GM19455 (cell line): Measurements from ENCODE around the gene ICOSLG.
"Not testable (repeated sequence)": the region's sequence is repeated elsewhere in the genome, so short reads cannot be mapped to it uniquely, and the experiment has no call there.

Source experiments
- ATAC-seq: cut with Tn5 transposase; IDR thresholded peaks from one replicate; pipeline ENCODE4 v1.9.1; 2021; ENCODE audit not compliant: unreplicated experiment

The ICOSLG gene

DNA sequence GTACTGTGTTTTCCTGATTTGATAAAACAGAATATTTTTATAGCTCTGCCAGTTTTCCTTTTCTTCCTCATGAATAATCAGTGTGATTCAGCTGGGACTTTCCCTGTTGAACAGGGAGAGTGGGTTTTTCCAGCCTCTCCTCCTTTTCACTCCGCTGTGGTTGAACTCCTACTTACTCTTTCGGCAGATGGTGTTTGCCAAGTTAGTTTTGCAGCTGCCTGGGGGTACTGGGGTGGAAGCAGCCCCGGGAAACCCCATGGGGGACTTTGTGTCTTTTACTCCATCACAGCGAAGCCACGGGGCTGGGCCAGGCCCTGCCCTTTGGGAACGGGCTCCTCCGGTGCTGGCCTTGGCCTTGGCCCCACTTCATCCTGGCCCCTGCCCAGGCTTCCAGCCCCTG, 55.9 kb downstream of the ICOSLG start:
- not testable (repeated sequence) for ATAC-seq

DNA sequence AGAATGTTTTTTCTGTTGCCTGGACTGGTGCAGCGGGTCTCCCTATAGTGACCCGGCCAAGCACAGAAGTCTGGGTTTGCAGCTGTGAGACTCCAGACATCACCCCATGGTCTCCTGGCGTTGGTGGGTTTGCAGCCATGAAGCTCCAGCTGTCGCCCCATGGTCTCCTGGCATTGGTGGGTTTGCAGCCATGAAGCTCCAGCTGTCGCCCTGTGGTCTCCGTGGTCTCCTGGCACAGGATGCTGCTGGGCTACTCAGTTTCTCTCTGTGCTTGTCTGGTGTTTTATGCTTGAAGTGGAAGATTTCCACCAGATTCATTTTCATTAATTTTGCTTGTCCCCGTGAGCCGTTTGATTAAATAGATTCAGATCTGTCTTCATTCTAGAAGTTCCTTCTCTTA, 58.5 kb downstream of the ICOSLG start:
- ATAC-seq, result not testable (repeated sequence)

DNA sequence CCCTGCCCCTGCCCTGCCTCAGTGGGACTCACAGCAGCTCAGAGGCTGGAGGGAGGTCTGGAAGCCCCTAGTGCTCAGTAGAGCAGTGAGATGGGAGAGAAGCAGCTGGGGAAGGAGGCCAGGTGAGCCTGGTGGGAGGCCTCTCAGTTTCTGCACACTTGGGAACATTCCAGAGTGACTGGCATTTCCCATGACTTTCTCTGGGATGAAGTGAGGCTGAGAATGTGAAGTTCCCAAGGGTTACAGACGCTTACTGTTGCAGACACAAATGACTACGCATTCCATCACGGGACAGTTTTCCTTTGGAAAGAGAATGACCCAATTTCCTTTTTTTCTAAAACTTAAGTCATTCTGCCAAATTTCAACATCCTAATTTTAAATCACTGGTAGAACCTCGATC, 59.2 kb downstream of the ICOSLG start:
- not testable (repeated sequence) for ATAC-seq

DNA sequence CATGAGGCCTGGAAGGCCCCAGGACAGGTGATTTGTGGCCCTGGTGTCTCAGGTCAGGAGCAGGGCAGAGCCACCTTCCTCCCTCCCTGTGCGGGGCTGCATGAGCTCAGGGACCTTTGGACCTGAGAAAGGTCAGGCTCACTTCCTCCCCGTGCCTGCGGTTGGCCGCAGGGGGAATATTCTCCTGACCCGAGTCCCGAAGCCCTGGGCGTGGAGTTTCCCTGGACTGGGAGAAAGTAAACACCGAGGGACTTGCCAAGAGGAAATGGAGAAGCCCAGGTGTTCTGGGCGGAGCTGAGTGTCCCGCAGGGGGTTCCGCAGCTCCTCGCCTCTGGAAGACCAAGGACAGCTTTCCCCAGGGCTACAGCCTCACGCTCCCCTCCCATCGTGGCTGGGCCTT, 64.6 kb downstream of the ICOSLG start:
- ATAC-seq, result not testable (repeated sequence)

DNA sequence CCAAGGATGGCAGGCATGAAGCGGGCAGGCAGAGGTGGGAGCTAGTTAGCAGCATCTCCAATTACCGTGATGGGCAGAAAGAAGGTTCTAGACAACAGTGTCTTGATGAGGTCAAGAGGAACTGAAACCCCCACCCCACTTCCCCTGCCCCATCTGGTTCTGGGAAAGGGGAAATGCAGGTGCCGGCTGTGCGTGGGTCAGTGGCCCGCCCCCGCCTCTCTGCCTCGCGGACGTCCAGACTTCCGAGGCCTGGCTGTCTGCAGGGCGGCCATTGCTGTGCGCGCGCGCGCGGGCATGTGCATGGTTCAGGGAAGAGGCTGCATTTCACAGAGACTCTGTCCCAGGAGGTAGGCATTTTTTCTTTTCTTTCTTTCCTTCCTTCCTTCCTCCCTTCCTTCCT, 65.6 kb downstream of the ICOSLG start:
- ATAC-seq, result not testable (repeated sequence)
